GM19238 (cell line): ENCODE measurements around the gene SPNS3.
A peak's percentile ranks its signal among the peaks of the same experiment; 100 is the strongest.

Experiments used
- DNase-seq: peaks from one replicate; pipeline ENCODE4 v3.0.0; 2011; ENCODE audit warnings: low spot score; ENCODE audit not compliant: insufficient read length

The SPNS3 gene

DNA sequence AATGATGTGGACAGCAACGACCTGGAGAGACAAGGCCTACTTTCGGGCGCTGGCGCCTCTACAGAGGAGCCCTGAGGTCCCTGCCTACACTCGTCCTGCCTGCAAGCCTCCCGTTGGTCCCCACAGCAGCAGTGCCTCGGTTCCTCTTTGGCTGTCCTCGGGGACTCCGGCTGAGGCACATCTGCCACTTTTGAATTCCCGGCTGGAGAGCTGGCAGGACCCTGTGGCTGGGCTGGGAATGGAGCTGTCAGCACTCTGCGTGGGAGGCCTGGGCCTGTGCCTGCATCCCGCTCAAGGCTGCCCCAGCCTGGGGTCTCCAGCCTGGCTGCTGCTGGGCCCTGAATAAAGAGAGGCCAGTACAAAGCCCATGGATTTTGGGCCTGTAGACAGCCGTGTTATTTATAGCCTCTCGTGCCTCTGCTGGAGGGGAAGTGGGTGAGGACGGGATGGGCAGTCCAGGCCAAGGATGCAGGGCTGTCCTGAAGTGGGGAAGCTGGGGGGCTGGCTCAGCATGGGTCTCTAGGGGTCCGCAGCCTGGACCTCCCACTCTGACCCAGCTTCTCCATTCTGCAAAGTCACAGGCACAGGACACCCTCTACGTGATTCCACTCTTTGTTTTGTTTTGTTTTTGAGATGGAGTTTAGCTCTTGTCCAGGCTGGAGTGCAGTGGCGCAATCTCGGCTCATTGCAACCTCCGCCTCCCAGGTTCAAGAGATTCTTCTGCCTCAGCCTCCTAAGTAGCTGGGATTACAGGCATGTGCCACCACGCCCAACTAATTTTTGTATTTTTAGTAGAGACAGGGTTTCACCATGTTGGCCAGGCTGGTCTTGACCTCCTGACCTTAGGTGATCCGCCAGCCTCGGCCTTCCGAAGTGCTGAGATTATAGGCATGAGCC is 54.3 kb downstream of the SPNS3 start:
- no peak for DNase-seq

DNA sequence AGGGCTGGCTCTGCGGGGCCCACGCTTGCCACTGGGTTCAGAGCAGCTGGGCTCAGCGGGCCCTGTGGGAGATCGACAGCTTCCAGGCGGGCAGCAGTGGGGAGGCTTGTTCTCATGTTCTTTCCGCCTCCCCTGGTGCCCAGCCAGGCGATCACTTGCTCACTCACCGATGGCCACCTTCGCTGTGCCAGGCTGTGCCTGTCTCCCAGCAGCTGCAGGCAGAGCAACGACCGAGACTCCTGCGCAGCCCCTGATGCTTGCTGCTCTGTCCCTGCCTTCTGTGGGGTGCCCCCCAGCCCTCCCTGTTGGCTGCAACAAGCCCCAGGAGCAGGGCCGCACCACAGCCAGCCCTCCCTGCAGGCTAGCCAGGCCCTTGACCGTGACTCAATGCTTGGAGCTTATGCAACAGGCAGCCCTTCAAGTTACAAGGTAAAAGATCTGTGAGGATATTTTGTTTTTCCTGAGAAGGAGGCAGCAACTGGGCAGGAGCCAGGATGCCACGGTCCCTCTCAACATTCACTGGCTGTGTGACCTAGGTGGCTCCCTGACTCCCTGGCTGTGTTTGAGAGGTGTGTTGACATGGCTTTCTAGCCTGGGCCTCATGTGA is 55.4 kb downstream of the SPNS3 start:
- DNase-seq = no peak

DNA sequence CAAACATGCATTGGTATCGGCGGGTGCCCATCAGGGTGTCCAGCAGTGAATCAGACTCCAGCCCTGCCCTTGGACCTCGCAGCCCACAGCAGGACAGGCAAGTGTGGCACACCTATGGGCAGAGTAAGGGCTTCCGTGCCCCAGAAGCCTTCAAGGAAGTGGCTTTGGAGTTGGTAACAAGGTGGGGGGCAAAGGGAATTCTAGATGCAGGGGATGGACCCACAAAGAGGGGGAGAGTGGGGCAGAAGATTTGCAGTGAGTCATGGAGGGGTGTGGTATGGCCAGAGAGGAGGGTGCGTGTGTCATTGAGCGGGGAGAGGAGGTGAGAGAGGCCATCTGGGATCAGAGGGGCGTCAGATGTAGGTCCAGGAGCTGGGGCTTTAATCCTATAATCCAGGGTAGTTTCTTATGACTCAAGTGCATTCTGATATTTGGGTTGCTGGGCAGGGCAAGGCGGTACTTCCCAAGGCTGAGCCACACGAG is 56.4 kb downstream of the SPNS3 start:
- DNase-seq = no peak

DNA sequence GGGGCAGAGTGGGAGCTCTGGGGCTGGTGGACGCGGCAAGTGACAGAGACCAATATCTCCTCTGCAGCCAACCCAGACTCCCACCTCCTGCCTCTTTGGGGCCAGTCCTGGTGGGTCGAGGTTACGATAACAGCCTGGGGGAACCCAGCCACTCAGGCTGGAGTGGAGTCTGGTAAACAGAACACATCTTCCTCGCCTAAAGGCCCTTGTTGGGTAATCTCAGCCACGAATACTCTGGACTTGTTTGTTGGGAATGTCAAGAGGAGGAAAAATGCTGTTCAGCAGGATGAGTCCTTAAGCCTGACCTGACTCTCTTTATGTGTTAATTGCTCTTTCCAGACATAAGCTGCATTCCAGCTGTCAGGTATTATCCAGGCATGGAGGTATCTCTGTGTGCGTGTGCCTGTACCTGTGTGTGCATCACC is 56.9 kb downstream of the SPNS3 start:
- DNase-seq = no peak

DNA sequence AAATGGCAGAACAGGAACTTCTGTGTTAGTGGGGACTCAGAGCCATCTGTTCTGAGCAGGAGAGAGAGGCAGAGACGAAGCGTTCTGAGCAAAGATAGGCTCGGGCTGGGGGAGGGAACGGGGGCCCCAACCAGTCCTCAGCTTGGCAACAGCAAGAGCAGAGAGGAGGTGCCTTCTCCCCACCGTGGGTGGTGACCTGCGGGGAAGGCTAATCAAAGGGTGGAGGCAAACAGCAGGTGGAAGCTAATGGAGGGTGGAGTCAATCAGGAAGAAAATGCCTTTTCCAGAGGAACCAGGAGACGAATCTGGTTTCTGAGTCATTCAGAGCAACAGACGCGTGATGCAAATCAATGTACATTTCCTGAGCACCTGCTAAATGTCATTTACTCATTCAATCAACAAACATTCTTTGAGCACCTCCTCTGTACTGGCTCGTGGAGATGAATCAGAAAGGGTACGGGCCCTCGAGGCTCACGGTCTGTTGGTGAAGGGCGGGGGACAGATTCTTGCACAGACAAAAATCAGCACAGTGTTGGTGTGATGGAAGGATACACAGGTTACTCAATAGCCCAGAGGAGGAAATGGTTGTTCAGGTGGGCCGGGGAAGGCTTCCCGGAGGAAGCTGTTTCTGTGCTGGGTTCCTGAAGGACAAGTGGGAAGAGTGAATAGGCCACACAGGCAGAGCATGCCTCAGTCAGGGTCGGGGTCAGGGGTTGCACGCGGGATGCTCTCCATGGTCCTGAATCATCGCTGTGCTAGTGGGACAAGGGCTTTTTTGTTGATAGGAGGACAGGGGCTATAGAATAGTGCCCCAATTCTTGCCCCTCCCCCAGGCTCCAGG is 59.2 kb downstream of the SPNS3 start:
- no peak for DNase-seq

DNA sequence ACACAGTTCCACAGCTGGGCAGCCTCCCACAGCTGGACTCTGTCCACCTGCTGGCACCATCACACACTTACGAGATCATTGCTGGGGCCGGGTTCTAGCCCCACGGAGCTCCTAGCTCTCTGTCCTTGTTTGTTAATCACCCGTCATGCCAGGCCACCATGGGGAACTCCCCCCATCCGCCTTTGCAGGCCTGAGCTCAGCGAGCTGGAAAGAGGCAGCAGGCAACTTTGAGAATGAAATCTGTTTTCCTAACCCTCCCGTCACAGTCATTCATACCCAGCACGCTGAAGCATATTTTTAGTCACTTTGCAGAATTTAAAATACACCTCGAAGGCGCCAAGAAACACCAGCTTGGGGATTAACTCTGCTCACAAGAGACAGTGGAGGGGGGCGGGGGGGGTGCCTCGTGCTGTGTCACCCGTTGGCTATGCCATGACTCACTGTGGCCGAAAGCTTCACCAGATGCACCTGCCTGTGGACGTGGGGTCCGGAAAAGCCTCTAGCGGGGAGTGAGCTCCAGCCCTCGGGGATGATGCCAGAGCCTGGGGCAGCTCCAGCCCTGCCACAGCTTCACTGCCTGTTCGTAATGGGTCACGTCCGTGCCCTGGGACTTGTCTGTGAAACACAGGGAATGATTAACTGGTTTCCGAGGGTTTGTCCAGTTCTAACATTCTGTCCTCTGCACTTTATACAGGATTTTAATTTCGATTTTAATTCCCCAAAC is 63.5 kb downstream of the SPNS3 start:
- no peak for DNase-seq

DNA sequence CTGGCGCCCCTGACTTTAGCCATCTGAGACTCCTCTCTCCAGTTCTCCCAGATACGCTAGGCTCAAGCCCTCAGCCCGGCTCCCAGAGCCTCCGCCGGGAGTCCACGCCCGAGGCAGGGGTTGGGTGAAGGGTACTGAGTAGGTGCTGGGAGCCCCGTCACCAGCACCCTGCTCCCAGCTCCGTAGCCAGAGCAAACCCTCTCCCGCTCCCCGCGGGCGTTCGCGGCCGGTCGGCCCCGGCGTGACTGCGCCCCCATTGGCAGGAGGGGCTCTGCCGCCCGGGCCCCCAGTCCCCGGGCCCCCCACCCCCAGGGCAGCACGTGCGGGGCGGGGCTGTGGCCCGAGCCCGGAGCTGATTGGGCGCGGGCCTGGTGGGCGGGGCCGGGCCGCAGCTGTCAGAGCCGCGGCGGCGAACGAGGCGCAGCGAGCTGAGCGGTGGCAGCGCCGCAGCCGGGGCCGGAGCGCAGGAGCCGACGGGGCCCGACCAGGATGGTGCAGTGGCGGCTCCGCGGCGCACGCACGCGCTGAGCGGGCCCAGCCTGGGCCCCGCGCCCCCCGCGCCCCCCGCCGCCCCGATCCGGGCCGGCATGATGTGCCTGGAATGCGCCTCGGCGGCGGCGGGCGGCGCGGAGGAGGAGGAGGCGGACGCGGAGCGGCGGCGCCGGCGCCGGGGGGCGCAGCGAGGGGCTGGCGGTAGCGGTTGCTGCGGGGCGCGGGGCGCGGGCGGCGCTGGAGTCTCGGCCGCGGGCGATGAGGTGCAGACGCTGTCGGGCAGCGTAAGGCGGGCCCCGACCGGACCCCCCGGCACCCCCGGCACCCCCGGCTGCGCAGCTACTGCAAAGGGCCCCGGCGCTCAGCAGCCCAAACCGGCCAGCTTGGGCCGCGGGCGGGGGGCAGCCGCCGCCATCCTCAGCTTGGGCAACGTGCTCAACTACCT is 65.0 kb downstream of the SPNS3 start, which contains the start of gene SPNS2:
Gene SPNS2, plus strand, starts transcription at position 421 of the 937 bp plus-strand sequence. Its CDS starts 167 bp downstream, at position 588.
- peak; percentile 82 for DNase-seq

DNA sequence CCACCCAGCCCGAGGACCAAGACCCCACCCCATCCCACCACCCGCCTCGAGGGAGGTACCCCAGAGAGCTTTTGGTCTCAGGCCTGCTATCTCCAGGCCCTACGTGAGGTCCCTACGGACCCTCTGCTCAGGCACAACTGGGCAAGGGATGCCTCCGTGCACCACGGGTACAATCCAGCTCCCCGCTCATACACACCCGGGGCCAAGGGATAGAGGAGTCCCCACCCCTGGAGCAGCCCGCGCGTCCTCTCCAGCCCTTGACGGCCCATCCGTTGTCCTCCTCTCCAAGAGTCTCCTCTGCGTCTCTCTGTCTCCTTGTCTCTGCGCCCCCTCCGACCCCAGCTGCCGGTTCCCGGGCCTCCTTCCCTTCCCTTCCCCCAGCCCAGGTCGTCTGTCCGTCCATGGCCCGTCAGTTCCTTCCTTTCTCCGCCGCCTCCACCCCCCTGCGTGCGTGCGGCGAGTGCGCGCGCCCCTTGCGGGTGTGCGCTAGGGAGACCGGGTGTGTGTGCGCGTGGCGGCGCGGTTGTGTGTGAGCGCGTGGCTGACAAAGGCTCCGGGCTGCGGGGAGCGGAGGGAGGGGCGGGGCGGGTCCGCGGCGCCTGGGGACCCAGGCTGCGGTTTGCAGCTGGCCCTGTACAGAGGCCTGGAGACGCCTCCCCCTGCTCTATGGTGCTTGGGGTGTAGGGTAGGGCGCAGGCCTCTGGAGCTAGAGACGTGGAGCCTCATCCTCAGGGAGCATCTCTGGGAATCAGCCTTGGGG is 65.9 kb downstream of the SPNS3 start:
- DNase-seq = no peak

DNA sequence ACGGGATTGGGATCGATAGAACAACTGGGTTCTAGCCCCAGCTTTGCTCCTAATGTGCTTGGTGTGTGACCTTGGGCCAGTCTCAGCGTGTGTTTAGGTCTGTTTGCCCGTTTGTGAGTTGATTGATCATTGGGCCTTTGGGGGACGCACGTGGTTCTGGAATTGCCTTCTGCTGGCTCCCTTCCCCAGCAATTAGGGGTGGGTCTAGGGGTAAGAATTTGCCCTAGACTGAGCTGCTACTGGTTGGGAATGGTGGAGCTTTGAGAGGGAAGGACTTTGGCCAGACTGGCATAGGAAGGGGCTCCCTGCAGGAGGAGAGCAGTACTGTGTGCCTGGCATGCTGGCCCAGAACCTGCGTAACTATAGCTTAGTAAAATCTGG is 66.4 kb downstream of the SPNS3 start:
- DNase-seq = no peak

DNA sequence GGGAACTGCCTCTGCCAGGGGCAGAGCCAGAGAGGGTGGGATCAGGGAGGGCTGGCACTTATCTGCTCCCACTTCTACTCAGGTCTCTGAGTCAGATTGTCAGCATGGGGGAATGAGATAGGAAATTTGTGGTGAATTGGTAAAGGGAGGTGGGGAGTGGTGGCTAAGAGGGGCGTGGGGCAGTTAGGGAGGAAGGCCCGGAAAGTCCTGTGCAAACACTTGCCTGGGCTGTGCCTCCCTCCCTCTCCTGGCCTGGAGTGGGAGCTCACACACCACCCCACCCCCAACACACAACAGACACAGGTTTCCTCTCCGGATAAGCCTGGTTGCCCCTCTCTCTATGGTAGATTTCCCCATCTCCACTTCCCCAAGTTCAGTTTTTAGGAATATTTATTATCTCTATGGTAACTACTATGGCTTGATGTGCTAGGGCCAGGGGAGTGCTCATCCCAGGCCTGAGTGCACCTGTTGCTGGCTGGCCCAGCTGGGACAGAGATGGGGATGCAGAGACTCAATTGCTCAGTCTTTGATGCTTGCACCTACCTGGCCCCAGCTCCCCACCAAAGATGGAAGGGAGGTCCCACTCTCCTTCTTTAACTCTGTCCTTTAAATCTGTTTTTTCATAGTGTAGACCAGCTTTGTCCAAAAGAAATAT is 67.7 kb downstream of the SPNS3 start:
- DNase-seq = no peak

DNA sequence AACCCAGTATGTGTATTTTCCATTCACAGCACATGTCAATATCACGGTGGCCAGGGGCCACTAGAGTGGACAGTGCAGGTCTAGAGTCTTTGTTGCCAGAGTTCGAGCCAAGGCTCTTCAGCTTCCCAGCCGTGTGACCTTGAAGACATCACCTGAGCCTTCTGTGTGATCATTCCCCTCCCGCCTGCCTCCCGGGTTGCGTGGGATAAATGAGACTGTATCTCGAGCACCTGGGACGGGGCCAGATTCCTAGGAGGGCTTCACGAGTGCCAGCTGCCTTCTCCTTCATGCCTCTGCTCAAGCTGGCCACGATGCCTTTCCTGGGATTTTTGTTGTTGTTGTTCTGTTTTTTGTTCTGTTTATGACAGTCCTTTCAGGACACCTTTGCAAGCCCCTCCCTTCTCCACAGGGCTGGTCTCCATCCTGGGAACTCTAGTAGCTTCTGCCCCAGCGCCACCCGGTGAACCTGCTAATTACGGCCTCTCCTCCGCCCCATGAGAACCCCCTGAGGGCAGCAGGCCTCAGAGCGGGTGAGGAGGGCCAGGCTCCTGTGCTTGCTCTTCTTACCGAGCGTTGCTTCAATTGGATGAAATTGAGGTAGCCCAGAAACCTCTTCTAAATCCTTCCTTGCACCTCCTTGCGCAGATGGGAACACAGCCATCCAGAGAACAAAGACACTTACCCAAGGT is 68.9 kb downstream of the SPNS3 start:
- no peak for DNase-seq

DNA sequence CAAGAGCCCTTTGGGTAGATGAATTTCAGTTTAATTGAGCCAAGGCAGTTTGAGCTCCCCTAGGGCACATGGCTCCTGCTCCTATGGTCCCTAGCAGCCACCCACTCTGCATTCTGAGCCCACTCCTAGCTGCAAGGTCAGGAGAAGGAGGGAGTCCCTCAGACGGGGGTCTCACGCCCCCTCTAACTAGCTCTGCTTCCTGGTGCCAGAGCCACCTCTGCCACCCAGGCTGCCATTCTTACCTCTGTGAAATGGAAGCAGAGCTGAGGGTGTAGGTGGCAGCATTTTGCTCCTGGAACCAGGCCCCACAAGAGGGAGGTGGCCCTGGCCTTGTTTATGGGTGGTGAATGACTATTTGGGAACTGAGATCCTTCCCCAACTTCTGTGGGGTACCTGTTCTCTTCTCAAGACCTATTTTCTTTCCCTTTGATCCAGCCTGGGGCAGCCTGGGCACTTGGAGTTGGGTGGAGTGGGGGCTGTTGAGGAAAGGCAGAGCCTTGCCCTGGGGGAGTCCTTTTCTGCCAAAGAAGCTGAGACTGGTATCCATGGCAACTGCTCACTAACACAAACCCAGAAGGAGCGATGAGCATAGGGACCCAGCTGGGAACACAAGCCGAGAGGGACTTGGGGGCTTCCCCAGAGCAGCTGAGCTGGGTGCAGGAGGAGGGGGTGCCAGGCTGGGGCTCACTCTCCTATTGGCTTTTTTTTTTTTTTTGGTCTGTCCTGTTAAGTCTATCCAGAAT is 69.7 kb downstream of the SPNS3 start:
- DNase-seq = no peak

DNA sequence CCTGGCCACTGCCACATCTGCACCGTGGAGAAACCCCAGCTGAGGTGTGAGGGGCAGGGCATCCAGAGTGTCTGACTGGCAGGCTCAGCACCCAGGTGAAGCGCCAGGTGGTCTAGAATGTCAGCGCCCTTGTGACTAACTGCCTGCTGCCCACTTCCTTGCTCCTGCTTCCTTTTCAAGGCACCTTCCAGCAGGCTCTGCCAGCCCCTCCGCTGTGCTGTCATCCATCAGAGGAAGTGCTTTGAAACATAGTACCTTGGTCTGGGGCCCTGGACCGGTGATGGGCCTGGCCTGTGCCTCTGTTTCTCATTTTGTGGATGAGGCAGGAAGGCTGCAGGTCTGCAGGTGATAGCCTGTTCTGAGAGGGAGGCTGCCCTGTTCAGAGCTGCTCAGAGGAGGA is 70.4 kb downstream of the SPNS3 start:
- no peak for DNase-seq

DNA sequence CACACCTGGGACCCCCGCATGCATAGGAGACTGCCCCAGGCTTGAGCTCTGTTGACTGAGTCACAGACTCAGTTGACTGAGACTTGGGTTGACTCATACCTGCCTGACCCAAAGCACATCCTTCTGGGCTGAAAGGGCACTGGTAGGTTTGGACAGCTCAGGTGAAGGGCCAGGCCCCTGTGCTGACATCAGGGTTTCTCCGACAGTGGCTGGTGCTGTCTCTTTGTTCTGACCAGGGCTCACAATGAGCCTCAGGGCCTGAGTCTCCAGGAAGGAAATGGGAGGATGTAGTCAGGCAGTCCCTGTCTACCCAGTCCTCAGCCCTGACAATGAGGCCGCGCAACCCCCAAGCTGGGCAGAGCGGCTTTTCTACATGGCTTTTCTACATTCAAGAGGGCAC is 71.4 kb downstream of the SPNS3 start:
- DNase-seq = no peak

DNA sequence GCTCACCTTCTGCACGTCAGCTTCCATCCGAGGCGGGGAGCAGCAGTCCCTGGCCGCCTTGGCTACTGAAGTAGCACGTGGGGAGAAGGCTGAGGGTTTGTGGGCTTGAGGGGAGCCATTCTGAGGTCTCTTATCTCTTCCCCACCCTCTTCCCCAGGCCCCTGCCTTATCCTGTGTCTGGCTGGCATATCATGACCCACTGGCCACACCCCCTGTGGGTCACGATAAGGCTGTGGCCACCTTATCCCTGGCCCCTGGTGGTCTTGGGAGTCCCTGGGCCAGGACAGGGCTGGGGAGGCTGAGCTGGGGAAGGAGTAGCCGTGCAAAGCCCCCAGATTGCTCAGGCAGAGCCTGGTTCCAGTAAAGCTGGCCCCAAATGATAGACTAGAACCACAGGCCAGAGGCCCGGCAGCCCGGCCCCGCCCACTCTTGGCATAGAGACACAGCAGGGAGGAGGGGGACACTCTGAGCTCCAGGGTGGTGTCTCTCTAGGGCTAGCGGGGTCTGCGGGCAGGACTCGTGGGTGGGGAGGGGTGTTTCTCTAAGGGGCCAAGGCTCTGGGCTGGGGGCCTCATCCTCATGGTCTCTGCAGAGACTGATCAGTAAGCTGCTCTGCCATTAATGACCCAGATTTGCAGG is 72.6 kb downstream of the SPNS3 start:
- DNase-seq = no peak

DNA sequence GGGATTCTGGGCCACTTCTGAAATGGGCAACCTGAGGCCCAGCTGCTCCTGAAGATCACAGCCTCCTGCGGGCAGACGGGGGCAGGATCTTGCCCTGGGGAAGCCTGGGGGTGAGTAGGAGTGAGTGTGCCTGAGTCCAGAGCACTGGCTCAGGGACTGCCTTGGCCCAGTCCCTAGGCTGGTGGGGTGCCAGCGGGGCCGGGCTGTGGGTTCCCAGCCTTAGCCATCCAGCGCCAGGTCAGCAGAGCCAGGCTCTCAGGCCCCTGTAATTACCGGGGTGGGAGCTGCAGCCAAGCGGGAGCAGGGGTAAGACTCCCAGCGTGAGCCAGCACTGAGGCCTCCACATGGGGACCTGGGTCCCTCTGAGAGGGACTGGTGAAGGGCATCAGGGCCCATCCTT is 73.2 kb downstream of the SPNS3 start:
- no peak for DNase-seq
